GM23248 (cell line): ENCODE measurements around the gene KRTAP10-10. TPM values are rescaled to one million over a fixed set of nuclear protein-coding genes. Genes with fewer than 3 reads are reported as not detected.

ENCODE experiments used
- DNase-seq: peaks from one replicate; pipeline ENCODE4 v3.0.0-alpha.2; 2015
- H2AFZ ChIP-seq: fragments of 200-600 bp; sonication (generic); 2 replicates; pipeline ENCODE4 v1.6.1; 2016; ENCODE audit warnings: antibody characterized with exemption
- H3F3A ChIP-seq: fragments of 200-600 bp; sonication (generic); 2 replicates; pipeline ENCODE4 v1.6.1; 2016; ENCODE audit warnings: mild to moderate bottlenecking, antibody characterized with exemption, mixed run types; ENCODE audit not compliant: insufficient read depth
- H3K27ac ChIP-seq: fragments of 200-600 bp; sonication (generic); 2 replicates; pipeline ENCODE4 v1.5.1; 2016; ENCODE audit warnings: mild to moderate bottlenecking
- H3K27me3 ChIP-seq: fragments of 200-600 bp; sonication (generic); replicated peaks from 2 replicates; pipeline ENCODE4 v1.6.1; 2016; ENCODE audit warnings: mild to moderate bottlenecking; ENCODE audit not compliant: insufficient read depth
- H3K36me3 ChIP-seq: fragments of 200-600 bp; sonication (generic); 2 replicates; pipeline ENCODE4 v1.6.1; 2016; ENCODE audit warnings: low read depth, mild to moderate bottlenecking
- H3K4me1 ChIP-seq: fragments of 200-600 bp; sonication (generic); 2 replicates; pipeline ENCODE4 v1.6.1; 2016; ENCODE audit warnings: mild to moderate bottlenecking; ENCODE audit not compliant: insufficient read depth
- H3K4me2 ChIP-seq: fragments of 200-600 bp; sonication (generic); one replicate; pipeline ENCODE4 v1.6.1; 2016; ENCODE audit warnings: mild to moderate bottlenecking; ENCODE audit not compliant: unreplicated experiment
- H3K4me3 ChIP-seq: fragments of 200-600 bp; sonication (generic); 2 replicates; pipeline ENCODE4 v1.5.1; 2016; ENCODE audit warnings: mild to moderate bottlenecking
- H3K79me2 ChIP-seq: fragments of 200-600 bp; sonication (generic); 2 replicates; pipeline ENCODE4 v1.6.1; 2016; ENCODE audit warnings: mild to moderate bottlenecking; ENCODE audit not compliant: insufficient read depth
- H3K9ac ChIP-seq: fragments of 200-600 bp; sonication (generic); 2 replicates; pipeline ENCODE4 v1.6.1; 2016; ENCODE audit warnings: mild to moderate bottlenecking
- H3K9me2 ChIP-seq: fragments of 200-600 bp; sonication (generic); 2 replicates; pipeline ENCODE4 v1.6.1; 2016; ENCODE audit warnings: mixed run types, mild to moderate bottlenecking, moderate library complexity; ENCODE audit not compliant: insufficient read depth
- H3K9me3 ChIP-seq: fragments of 200-600 bp; sonication (generic); one replicate; pipeline ENCODE4 v1.6.1; 2017; ENCODE audit warnings: low read depth
- H4K20me1 ChIP-seq: fragments of 200-600 bp; sonication (generic); 2 replicates; pipeline ENCODE4 v1.6.0; 2016; ENCODE audit not compliant: insufficient read depth
- EZH2 ChIP-seq: fragments of 200-600 bp; sonication (generic); IDR thresholded peaks from 2 replicates; pipeline ENCODE4 v1.6.1; 2018; ENCODE audit warnings: antibody characterized with exemption, mild to moderate bottlenecking; ENCODE audit not compliant: insufficient read depth, poor library complexity, severe bottlenecking
- EZH2phosphoT487 ChIP-seq: fragments of 200-600 bp; sonication (generic); IDR thresholded peaks from 2 replicates; pipeline ENCODE4 v1.6.1; 2018; ENCODE audit warnings: antibody characterized with exemption, moderate library complexity, mild to moderate bottlenecking, low read depth; ENCODE audit not compliant: insufficient read depth
- WGBS, 2 experiments: methylation state at CpG; one replicate each; pipeline ENCODE4 v1.1.6; 2015 to 2017; ENCODE audit warnings: low lambda C conversion rate in 2 of 2, low coverage in 1 of 2; ENCODE audit errors: missing lambda C conversion rate in 2 of 2; 5-methylcytosine and 5-hydroxymethylcytosine counted together
- in situ Hi-C: fragments of 300-500 bp; cut with MboI; formaldehyde crosslinking; loops from 2 replicates; pipeline ENCODE4 v1.15.0; 2020
- polyA plus RNA-seq: library from polyadenylated mRNA; unstranded; fragments of >200 nt; fragmentation: Nextera tagmentation; extraction: Ambion mirVana; gene quantifications from 2 replicates; pipeline ENCODE4 v1.2.1, GENCODE V29; 2016
- total RNA-seq: library from RNA; depleted of rRNA; stranded (reverse); fragments of >200 nt; shearing (Covaris generic); gene quantifications from 2 replicates; pipeline ENCODE4 v1.2.3, GENCODE V29; 2014

KRTAP10-10 gene
- total and polyA plus RNA-seq, 2 experiments from 2014 or later: not detected

DNA sequence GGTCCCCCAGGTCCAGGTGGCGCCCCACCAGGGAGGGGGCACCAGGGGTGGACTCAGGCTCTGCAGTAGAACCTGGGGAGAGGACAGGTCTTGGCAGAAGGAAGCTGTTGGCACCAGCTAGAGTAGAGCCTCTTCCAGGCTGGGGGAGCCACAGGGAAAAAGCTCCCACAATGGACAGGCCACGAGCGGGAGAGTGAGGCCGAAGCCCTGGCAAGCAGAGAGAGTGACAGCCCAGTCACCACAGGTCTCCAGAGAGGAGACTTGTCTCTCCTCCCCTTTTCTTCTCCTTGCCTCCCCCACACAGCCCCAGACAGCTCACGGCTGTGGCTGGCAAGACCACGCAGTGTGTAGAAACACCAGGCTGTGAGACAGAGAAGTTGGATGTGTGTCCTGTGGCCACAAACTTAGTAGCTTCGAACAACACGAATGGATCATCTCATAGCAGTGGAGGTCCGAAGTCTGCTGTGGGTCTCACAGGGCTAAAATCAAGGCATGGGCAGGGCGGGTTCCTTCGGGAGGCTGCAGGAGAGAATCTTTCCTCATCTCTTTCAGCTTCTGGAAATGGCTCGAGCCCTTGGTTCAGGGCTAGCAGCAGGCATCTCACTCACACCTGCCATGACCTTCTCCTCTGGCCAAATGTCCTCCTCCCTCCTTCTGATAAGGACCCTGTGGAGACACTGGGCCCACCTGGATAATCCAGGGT, 14.0 kb downstream of the KRTAP10-10 start:
- Histone ChIP-seq H3K4me1 (no peaks in the 10 kb centered on the region), H2AFZ (no peak overlapping the region), H3K9ac (no peak overlapping the region), H3K27me3 (peaks cover 14% of the 10 kb centered on the region), H4K20me1 (no peaks in the 10 kb centered on the region), H3K9me3 (no peaks in the 10 kb centered on the region), H3K4me3 (no peak overlapping the region), H3K36me3 (no peaks in the 10 kb centered on the region), H3K79me2 (no peaks in the 10 kb centered on the region), H3F3A (no peaks in the 10 kb centered on the region), H3K9me2 (no peaks in the 10 kb centered on the region), H3K27ac (no peak overlapping the region), H3K4me2 (no peak overlapping the region)
- in situ Hi-C loops: no loop called here
- DNase-seq: no peak
- TF ChIP-seq EZH2 (no peak), EZH2phosphoT487 (no peak)
- 48 to 49% methylated on average over 12 of the region's 12 CpGs for WGBS, 2 experiments

- Histone ChIP-seq H3K27ac (no peak overlapping the region), H3K4me3 (no peak overlapping the region), H3K9me2 (no peaks in the 10 kb centered on the region), H3K9ac (no peak overlapping the region), H3K4me2 (no peak overlapping the region), H3F3A (no peaks in the 10 kb centered on the region), H3K36me3 (no peaks in the 10 kb centered on the region), H3K4me1 (no peaks in the 10 kb centered on the region), H2AFZ (no peak overlapping the region), H4K20me1 (no peaks in the 10 kb centered on the region), H3K79me2 (no peaks in the 10 kb centered on the region), H3K9me3 (no peaks in the 10 kb centered on the region), H3K27me3 (peaks cover 14% of the 10 kb centered on the region; the same call in 1 of the 2 replicates)
- WGBS, 2 experiments: 7 to 13% methylated on average over 13 to 14 of the region's 14 CpGs
- in situ Hi-C loops: no loop called here
- DNase-seq: no peak
- TF ChIP-seq EZH2phosphoT487 (no peak), EZH2 (no peak)
These were observed 16.0 kb downstream of the KRTAP10-10 start for GRCh38 chr21:44653123-44653522.

GRCh38 chr21:44653656-44654575, 16.8 kb downstream of the KRTAP10-10 start:
- Histone ChIP-seq H3K4me3 (no peak overlapping the region), H3K36me3 (no peaks in the 10 kb centered on the region), H3K9me3 (no peaks in the 10 kb centered on the region), H3K9me2 (no peaks in the 10 kb centered on the region), H3F3A (no peaks in the 10 kb centered on the region), H4K20me1 (no peaks in the 10 kb centered on the region), H2AFZ (no peak overlapping the region), H3K4me1 (no peaks in the 10 kb centered on the region), H3K27me3 (peaks cover 14% of the 10 kb centered on the region; the same call in 1 of the 2 replicates), H3K9ac (no peak overlapping the region), H3K79me2 (no peaks in the 10 kb centered on the region), H3K4me2 (no peak overlapping the region), H3K27ac (no peak overlapping the region)
- in situ Hi-C loops: no loop called here
- DNase-seq: no peak
- 32% methylated on average over 16 to 17 of the region's 17 CpGs for WGBS, 2 experiments
- TF ChIP-seq EZH2: no peak
- TF ChIP-seq EZH2phosphoT487: no peak

- Histone ChIP-seq H3K27ac (no peak within 1 kb of the TSS), H3K9me3 (no peaks in the 10 kb centered on the region), H2AFZ (no peak within 1 kb of the TSS), H3K9ac (no peak within 1 kb of the TSS), H3K4me2 (no peak within 1 kb of the TSS), H3K36me3 (no peaks in the 10 kb centered on the region), H4K20me1 (no peaks in the 10 kb centered on the region), H3K79me2 (no peaks in the 10 kb centered on the region), H3K9me2 (no peaks in the 10 kb centered on the region), H3K4me3 (no peak within 1 kb of the TSS), H3K27me3 (peaks cover 14% of the 10 kb centered on the region), H3F3A (no peaks in the 10 kb centered on the region), H3K4me1 (no peaks in the 10 kb centered on the region)
- WGBS, 2 experiments: 24 to 35% methylated on average over 8 to 9 of the region's 9 CpGs
- in situ Hi-C loops: no loop called here
- TF ChIP-seq EZH2 (no peak), EZH2phosphoT487 (no peak)
- DNase-seq: no peak
These were observed 17.5 kb downstream of the KRTAP10-10 start, which contains the start of gene KRTAP12-4 for GRCh38 chr21:44654576-44655175. KRTAP12-4 (minus strand) TSS chr21:44654659; CDS start chr21:44654614, 45 bp downstream.
